Glomerular endothelial cell (primary cell): ENCODE results near the gene AVPR1A. TPM values are rescaled to one million over a fixed set of nuclear protein-coding genes. Genes with fewer than 3 reads are reported as not detected.
"Not testable (repeated sequence)": the region's sequence is repeated elsewhere in the genome, so short reads cannot be mapped to it uniquely, and the experiment has no call there.

Source experiments
- DNase-seq: peaks from one replicate; pipeline ENCODE4 v3.0.0-alpha.2; 2011; ENCODE audit warnings: low read depth, low spot score; ENCODE audit errors: extremely low read depth
- total RNA-seq: library from RNA; depleted of rRNA; stranded (reverse); fragments of >200 nt; gene quantifications from 2 replicates; pipeline ENCODE4 v1.2.3, GENCODE V29; 2015

Gene AVPR1A
- total RNA-seq = not detected in 2 replicates

DNA sequence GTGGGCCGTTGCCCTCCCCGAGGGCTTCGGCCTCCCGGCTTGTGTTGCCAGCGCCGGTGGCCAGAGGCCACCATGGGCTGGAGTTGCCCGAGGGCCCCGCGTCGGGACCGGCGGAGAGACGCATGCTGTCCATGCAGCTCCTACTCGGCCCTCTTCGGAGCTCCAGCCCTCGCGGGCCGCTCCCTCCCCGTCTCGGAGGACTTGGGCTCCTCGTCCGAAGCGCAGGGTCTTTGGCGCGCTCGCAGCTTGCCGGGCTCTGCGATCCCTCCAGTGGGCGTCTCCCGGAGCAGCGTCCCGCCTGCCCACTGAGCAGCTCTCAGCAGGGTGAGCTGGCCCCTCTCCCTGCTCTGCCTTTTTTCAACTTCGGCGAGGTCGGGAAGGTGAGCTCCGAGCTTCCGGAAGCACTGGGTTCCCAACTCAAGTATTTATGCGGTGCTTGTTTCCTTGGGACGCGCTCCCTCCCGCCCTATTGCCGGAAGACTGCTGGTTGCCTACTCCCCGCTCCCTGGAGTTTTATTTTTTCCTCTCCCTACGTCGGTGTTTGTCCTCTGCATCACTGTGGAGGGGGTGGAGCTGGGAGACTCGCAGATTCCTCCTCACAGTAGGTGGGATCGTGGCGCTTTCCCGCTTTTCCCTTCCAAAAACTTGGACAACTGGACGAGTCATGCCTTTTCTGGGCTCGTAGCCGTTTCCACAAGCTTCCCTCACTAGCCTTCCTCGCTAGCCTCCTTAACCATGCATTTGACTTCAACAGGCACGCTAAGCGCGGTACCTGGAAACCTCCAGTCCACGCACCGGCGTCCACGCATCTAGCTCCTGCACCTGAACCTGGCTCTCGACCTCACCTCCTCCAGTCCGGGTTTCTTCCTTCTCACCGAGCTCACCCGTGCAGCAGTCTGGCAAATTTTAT, at the start of gene AVPR1A:
Gene AVPR1A (minus strand): TSS at position 489 of the 910 bp plus-strand sequence. CDS start 365 bp downstream, at position 124.
- no peak for DNase-seq

DNA sequence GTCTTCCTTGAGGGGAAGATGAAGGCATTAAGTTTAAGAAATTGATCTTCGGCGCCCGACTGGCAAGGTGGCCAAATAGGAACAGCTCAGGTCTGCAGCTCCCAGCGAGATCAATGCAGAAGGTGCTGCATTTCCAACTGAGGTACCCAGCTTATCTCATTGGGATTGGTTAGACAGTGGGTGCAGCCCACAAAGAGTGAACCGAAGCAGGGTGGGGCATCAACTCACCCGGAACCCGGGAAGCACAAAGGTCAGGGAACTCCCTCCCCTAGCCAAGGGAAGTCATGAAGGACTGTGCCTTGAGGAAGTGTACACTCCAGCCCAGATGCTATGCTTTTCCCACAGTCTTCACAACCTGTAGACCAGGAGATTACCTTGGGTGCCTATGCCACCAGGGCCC, 45.2 kb upstream of the AVPR1A start:
- DNase-seq = no peak

DNA sequence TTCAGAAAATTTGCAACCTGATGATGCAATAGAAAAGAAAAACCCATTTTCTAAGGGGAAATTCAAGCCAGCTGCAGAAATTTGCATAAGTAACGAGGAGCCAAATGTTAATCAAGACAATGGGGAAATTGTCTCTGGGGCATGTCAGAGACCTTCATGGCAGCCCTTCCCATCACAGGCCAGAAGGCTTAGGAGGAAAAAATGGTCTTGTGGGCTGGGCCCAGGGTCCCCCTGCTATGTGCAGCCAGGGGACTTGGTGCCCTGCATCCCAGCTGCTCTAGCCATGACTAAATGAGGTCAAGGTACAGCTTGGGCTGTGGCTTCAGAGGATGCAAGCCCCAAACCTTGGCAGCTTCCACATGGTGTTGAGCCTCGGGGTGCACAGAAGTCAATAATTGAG, 28.2 kb upstream of the AVPR1A start:
- no peak for DNase-seq

DNA sequence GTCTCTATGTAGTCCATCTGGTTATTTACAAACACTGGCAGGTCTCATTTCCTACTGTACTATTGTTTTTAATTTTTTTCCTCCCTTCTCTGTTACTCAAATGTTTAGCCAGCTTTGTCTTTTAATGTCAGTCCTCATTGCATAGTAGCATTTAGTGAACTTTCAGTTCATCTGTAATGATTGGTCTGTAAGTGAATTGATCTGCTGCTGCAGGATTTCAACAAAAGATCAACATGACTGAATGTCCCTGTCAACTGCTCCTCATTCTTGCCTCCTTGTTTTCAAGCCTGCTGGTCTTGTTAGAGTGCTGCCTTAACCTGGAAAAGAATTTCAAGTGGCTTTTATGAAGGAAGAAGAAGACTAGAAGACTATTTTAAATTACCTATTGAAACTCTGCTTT, 19.3 kb upstream of the AVPR1A start:
- no peak for DNase-seq

DNA sequence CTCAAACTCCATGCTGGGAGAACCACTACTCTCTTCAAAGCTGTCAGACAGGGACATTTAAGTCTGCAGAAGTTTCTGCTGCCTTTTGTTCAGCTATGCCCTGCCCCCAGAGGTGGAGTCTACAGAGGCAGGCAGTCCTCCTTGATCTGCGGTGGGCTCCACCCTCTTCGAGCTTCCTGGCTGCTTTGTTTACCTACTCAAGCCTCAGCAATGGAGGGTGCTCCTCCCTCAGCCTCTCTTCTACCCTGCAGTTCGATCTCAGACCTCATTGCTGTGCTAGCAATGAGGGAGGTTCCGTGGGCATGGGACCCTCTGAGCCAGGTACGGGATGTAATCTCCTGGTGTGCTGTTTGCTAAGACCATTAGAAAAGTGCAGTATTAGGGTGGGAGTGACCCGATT, 16.7 kb upstream of the AVPR1A start:
- not testable (repeated sequence) for DNase-seq

DNA sequence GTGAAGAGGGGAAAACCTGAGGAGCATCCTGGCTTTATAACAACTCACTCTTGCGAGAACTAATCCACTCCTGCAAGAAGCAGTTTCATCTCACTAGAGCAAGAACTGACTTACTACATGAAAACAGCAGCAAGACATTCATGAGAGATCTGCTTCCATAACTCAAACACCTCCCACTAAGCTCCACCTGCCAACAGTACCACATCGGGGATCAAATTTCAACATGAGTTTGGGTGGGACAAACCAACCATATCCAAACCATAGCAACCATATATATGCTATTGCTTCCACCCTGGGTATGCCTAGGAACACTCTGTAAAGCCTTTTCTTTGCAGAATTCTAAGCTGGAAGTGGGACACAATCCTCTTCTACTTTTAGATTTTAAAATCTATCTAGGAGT, 13.9 kb upstream of the AVPR1A start:
- no peak for DNase-seq

DNA sequence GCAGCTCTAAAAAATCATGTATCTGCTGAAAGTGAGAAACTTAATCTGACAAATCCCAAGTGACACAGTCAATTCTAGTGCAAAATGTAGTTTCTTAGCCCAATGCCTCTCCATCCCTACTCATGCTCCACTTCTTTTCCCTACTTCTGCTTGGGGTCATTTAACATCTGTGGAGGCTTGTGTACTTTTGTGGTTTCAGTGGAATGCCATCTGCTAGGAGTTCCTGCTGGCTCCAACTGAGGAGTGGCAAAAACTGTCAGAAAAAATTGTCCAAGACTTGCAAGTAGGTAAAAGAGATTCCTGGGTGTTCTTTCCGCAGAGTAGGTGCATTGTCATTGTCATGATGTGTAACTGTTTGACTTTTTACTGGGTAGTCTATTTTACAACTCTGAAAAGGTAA, 12.5 kb upstream of the AVPR1A start:
- no peak for DNase-seq

DNA sequence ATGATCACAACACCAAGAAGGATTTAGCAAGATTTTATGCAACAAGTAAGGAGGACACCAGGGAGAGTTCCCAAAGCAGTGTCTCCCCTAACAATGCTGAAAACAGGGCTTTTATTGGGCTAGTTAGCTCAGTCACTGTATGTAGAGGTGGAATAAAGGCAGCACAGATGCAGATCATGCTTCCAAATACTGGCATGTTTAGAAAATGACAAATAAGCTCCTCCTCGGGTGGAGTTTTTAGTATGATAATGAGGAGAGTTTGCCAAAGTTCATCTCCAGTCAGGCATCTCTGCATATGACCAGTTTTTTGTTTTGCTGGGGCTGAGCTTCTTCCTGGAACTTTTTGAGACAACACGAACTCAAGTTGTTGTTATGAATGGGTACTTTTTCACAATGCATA, 4.4 kb upstream of the AVPR1A start:
- no peak for DNase-seq

DNA sequence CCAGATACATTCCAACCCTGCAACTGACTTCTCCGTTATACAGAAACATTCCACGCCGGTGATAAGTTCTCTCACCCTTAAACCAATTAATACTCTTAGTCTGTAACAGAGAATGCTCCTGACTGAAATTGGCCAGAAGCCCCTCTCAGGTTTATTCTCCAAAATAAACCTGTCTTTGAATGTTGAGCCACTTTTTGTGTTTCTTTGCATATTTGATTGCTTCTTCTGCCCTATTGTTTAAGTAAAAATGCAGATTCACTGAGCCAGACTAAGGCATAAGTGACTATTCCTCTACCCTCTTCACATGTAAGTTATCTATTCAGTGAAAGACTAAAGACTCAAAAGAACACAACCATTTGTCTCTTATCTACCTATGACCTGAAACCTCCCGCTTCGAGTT, 3.6 kb upstream of the AVPR1A start:
- DNase-seq = no peak

DNA sequence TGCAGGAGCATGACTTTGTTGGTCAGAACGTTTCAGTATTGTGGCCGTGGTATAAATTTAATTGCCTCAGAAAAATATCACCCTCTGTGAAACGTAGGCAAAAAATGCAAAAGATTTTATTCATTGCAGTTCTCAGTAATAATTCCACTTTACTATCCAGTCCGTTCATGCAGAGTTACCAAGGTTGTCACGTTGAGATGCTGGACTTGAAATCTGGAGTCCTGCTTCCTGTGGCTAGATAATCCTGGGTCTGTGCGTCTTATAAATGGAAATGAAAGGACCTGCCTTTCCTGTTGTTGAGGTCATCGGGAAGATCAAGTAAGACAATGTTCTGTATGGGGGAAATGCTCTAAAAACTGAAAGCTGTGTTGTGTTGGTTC, 1.3 kb upstream of the AVPR1A start:
- no peak for DNase-seq

DNA sequence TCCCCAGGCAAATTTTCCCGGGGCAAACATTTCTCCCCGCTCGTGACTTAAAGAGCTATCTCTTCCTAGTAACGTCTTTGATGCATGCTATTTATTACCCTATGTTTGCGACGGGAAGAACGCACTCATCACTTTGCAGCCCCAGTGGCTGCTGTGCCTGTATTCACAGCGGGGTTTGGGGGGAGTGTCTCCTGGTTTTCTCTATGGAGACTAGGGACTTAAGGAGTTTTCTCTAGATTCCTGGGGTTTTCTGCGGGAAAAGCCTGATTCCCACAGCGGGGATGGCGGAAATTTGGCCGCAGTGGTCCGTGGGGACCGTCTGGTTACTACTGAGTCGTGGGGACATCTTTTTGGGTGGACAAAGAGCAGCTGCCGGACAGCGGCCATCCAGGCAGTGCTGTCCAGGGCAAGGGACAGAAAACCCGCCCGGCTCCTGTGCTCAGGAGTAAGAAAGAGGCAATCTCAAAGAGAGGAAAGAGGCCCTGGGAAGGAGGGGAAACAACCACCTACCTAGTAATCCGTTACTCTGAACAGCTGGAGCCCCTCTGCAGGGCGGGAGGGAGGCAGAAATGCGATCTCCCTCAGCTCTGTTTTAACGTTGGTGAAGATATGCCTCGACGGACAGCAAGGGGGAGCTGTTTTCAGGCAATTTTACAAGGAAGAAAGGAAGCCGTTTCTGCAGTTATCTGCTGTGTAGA, 771 bp upstream of the AVPR1A start:
- peak; percentile 16 for DNase-seq

DNA sequence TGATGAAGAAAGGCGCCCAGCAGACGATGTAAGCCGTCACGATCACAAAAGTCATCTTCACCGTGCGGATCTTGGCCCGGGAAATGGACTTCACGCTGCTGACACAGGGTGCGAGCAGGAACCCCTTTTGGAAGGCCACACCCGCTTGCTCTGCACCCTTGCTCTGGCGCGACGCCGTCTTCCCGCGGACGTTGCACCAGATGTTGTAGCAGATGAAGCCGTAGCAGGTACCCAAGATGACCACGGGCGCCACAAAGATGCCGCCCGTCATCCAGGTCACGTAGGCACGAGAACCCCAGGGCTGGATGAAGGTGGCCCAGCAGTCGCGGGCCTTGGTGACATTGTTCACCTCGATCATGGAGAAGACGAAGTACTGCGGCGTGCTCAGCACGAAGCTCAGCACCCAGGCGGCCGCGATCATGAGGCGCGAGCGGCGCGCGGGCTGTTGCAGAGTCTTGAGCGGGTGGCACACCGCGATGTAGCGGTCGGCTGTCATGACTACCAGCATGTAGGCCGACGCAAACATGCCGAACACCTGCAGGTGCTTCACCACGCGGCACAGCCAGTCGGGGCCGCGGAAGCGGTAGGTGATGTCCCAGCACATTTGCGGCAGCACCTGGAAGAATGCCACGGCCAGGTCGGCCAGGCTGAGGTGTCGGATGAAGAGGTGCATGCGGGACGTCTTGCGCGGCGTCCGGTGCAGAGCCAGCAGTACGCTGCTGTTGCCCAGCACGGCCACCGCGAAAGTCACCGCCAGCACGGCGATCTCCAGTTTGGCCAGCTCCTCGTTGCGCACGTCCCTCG, 890 bp downstream of the AVPR1A start:
- DNase-seq = no peak

DNA sequence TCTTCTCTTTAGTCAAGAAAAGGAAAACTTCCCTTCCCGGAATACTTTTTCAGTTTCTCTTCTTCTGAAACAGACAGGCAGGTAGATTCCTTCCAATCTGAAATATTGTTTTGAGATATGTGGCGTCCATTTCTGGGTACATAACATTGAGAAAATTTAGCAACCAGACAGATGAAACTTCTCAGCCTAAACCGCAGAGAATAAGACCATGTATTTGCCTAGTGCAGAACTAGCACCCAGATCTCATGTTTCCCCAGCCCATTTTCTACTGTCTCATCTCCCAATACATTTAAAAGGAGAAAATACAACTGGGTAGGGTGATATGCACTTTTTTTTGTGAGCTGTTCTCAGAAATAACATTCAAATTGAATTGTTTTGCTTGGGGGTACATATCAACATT, 6.4 kb downstream of the AVPR1A start:
- no peak for DNase-seq

DNA sequence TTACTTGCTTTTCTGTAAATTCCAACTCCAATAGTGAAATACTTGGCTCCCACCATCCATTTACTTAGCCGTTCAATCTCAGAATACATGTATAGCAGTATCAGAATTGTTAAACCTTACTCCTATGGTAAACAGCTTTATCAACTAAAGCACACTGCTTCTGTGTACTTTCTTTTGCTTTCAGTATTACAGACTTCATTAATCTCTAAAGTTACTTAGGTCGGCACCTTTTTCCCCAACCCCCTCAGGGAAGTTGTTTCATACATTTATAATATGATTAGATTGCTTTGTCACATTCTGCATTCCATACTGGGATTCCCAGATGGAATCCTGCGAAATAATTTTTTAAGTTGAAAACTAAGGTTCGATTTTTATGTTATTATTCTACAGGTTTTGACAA, 12.5 kb downstream of the AVPR1A start:
- DNase-seq = no peak

DNA sequence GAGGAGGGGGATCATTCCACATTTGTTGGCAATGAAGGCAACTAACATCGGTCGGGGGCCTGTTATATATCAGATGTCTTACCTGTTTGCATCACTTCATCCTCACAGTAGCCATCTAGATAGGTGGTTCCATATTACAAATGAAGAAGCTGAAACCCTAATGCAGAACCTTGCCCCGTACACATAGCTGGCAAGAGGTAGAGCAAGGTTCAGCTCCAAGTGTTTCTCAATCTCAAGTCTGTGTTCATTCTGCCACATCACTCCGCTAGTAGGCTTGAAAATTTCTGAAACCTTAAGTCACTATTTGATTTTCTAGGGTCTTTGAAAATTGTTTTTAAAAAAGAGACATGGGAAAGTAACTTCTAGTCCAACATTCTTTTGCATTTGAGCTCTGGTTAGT, 17.0 kb downstream of the AVPR1A start:
- DNase-seq = no peak

DNA sequence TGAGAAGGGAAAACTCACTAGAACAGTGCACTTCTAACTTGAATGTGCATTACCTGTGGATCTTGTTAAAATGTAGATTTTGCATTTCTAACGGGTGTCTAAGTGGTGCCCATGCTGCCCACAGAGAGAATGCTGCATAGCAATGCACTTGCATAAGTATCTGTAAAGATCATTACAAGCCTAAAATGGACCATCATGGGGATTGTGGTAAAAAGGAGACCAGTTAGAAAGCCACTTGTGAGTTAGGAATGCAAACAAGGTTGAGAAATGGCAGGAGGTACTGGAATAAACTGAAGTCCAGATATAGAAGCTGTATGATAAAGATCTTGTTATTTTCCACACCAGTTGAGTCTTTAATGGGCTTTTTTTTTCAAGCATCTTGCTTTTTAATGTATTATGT, 18.8 kb downstream of the AVPR1A start:
- DNase-seq = no peak

DNA sequence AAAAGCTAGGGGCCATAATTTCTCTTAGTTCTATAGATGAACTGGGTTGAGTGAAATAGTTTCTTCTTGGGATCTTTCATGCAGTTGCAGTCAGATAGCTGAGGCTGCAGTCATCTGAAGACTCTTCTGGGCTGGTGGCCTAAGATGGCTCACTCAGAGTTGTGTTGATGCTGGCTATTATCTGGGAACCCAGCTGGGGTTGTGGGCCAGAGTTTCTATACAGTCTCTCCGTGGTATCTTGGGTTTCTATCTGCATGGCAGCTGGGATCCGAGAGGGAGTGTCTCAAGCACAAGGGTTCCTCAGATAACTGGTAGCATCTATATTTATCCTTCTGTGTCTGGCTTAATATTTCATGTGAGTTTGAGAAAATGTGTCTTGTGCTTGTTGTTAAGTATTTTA, 21.1 kb downstream of the AVPR1A start:
- no peak for DNase-seq

DNA sequence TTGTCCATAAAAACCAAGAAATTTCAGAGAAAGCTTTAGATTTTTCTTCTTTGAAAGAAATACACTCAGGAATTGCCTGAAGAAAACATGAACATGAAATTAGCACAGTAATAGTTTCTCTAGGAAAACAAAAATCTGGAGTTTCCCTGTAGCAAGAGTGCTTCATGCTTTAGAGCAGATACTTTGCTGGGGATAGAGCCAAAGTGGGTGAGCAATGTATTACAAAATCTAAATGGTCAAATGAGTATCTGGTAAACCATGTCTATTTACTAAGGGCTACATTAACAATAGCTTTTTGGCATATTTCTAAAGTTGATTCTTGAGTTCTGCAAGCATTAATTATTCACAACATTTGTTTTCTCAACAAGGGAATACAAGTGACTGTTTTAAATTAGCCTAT, 26.2 kb downstream of the AVPR1A start:
- DNase-seq = no peak

DNA sequence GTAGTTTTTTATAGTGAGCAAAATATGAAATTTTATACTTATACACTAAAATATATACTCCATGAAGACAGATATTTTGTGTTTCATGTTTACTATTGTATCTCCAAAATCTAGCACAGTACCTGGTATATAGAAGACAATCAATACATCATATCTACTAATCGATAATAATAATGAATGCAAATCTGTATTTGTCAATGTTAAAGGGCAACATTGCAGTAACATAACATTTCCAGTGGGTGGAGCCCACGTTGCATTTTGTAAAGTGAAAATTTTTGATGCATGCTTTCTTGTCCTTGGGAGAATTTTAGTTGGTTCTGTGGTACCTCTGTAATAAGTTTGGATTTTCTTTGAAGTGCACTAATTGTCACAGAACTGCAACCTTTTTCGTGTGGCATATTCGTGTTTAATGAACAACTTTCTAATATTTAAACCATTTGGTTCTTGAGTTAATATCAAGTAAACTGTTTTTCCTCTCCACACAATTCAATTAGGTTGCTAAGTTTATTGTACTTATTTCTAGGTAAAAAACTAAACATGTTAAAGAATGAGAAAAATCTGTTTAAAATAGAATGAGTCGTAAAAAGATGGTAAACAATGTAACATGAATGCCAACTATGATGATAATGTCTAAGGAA, 47.4 kb downstream of the AVPR1A start:
- DNase-seq = peak; percentile 10

DNA sequence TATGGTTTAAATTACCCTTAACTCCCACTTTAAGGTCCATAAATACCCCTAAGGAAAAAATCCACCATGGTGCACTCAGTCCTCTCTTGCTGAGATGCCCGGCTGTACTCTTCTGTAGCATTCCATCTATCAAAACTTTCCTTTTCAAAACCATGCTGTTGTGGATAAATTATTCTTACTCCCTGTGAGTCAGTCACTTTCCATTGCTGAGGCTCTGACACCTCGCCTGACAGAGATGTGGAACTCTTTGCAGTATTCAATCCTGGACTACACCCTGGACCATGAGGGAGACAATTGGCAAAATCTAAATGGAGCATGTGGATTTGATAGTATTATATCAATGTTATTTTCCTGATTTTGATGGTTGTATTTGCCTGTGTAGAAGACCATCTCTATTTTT, 49.1 kb downstream of the AVPR1A start:
- no peak for DNase-seq

DNA sequence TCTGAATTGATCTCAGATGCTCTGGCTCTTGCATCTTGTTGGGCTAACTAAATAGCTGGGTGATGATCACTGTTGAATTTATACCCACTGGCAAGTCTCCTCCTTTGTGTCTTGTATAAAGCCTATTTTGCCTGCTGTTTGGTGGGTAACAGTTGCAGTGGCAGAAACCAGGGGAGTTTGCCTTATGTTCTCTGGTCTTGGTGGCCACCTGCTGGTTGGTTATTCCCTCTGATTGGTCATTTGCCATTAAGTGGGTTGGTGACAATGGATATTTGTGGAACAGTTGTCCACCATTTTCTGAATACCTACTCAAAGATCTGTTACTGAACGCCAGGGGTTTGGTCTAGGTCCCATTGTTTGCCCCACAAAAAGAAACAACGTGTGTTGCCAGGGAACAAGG, 52.1 kb downstream of the AVPR1A start:
- DNase-seq = no peak
